ENCODE measurements around the gene RCOR1.
"Not testable (repeated sequence)": the region's sequence is repeated elsewhere in the genome, so short reads cannot be mapped to it uniquely, and the experiment has no call there.

Gene RCOR1

GRCh38 chr14:102758087-102758486, 165.6 kb downstream of the RCOR1 start:
- H3K27me3 ChIP-seq (ENCODE audit: control insufficient read depth in 1 of 2, insufficient read depth in 2 of 2, low read length in 2 of 2), result no peaks in the 10 kb centered on the region
- no peaks in the 10 kb centered on the region for H3K36me3 ChIP-seq (ENCODE audit: control insufficient read depth in 1 of 2, insufficient read depth in 2 of 2, low read length in 2 of 2)
- no peaks in the 10 kb centered on the region for H3K9me3 ChIP-seq (ENCODE audit: control insufficient read depth in 1 of 2, low read length in 2 of 2)
- no peak overlapping the region for H3K27ac ChIP-seq (ENCODE audit: low read depth, low read length)
- H3K4me1 ChIP-seq (ENCODE audit: control insufficient read depth in 1 of 2, insufficient read depth in 2 of 2, low read length in 2 of 2), result peaks cover 4 to 10% of the 10 kb centered on the region in 2 donors
- H3K4me3 ChIP-seq (ENCODE audit: low read depth in 1 of 2, low read length in 2 of 2), result no peak overlapping the region
- no peak overlapping the region for H3K9ac ChIP-seq (ENCODE audit: low read depth in 1 of 2, low read length in 2 of 2)

GRCh38 chr14:102759456-102760187, 167.2 kb downstream of the RCOR1 start:
- Histone ChIP-seq H3K9ac (ENCODE audit: low read depth in 1 of 2, low read length in 2 of 2) (no peak overlapping the region), H3K9me3 (ENCODE audit: control insufficient read depth in 1 of 2, low read length in 2 of 2) (no peaks in the 10 kb centered on the region)

GRCh38 chr14:102760496-102761193, 168.2 kb downstream of the RCOR1 start:
- Histone ChIP-seq H3K4me3 (ENCODE audit: low read depth in 1 of 2, low read length in 2 of 2) (peak overlapping the region in 1 of 2 donors; percentile 53), H3K4me1 (ENCODE audit: control insufficient read depth in 1 of 2, insufficient read depth in 2 of 2, low read length in 2 of 2) (peaks cover 4 to 10% of the 10 kb centered on the region in 2 donors), H3K9ac (ENCODE audit: low read depth in 1 of 2, low read length in 2 of 2) (no peak overlapping the region), H3K27ac (ENCODE audit: low read depth, low read length) (no peak overlapping the region), H3K27me3 (ENCODE audit: control insufficient read depth in 1 of 2, insufficient read depth in 2 of 2, low read length in 2 of 2) (no peaks in the 10 kb centered on the region), H3K9me3 (ENCODE audit: control insufficient read depth in 1 of 2, low read length in 2 of 2) (no peaks in the 10 kb centered on the region), H3K36me3 (ENCODE audit: control insufficient read depth in 1 of 2, insufficient read depth in 2 of 2, low read length in 2 of 2) (no peaks in the 10 kb centered on the region)

More at GRCh38 chr14:102759456-102760187, 167.2 kb downstream of the RCOR1 start:
- Histone ChIP-seq H3K4me3 (ENCODE audit: low read depth in 1 of 2, low read length in 2 of 2) (no peak overlapping the region), H3K27me3 (ENCODE audit: control insufficient read depth in 1 of 2, insufficient read depth in 2 of 2, low read length in 2 of 2) (no peaks in the 10 kb centered on the region), H3K27ac (ENCODE audit: low read depth, low read length) (no peak overlapping the region), H3K4me1 (ENCODE audit: control insufficient read depth in 1 of 2, insufficient read depth in 2 of 2, low read length in 2 of 2) (peaks cover 4 to 10% of the 10 kb centered on the region in 2 donors), H3K36me3 (ENCODE audit: control insufficient read depth in 1 of 2, insufficient read depth in 2 of 2, low read length in 2 of 2) (no peaks in the 10 kb centered on the region)

GRCh38 chr14:102761206-102761605, 168.8 kb downstream of the RCOR1 start:
- no peaks in the 10 kb centered on the region for H3K27me3 ChIP-seq (ENCODE audit: control insufficient read depth in 1 of 2, insufficient read depth in 2 of 2, low read length in 2 of 2)
- H3K9ac ChIP-seq (ENCODE audit: low read depth in 1 of 2, low read length in 2 of 2), result no peak overlapping the region
- H3K27ac ChIP-seq (ENCODE audit: low read depth, low read length), result no peak overlapping the region
- H3K4me3 ChIP-seq (ENCODE audit: low read depth in 1 of 2, low read length in 2 of 2), result peak overlapping the region in 1 of 2 donors; percentile 53
- H3K9me3 ChIP-seq (ENCODE audit: control insufficient read depth in 1 of 2, low read length in 2 of 2), result no peaks in the 10 kb centered on the region
- peaks cover 4 to 10% of the 10 kb centered on the region in 2 donors for H3K4me1 ChIP-seq (ENCODE audit: control insufficient read depth in 1 of 2, insufficient read depth in 2 of 2, low read length in 2 of 2)
- H3K36me3 ChIP-seq (ENCODE audit: control insufficient read depth in 1 of 2, insufficient read depth in 2 of 2, low read length in 2 of 2), result no peaks in the 10 kb centered on the region

GRCh38 chr14:102764220-102764671, 171.8 kb downstream of the RCOR1 start:
- Histone ChIP-seq H3K9ac (ENCODE audit: low read depth in 1 of 2, low read length in 2 of 2) (no peak overlapping the region), H3K4me3 (ENCODE audit: low read depth in 1 of 2, low read length in 2 of 2) (no peak overlapping the region), H3K9me3 (ENCODE audit: control insufficient read depth in 1 of 2, low read length in 2 of 2) (no peaks in the 10 kb centered on the region), H3K4me1 (ENCODE audit: control insufficient read depth in 1 of 2, insufficient read depth in 2 of 2, low read length in 2 of 2) (peaks cover 4 to 10% of the 10 kb centered on the region in 2 donors), H3K27ac (ENCODE audit: low read depth, low read length) (no peak overlapping the region), H3K27me3 (ENCODE audit: control insufficient read depth in 1 of 2, insufficient read depth in 2 of 2, low read length in 2 of 2) (no peaks in the 10 kb centered on the region), H3K36me3 (ENCODE audit: control insufficient read depth in 1 of 2, insufficient read depth in 2 of 2, low read length in 2 of 2) (no peaks in the 10 kb centered on the region)

- H3K9me3 ChIP-seq (ENCODE audit: control insufficient read depth in 1 of 2, low read length in 2 of 2); H3K36me3 ChIP-seq (ENCODE audit: control insufficient read depth in 1 of 2, insufficient read depth in 2 of 2, low read length in 2 of 2); H3K4me3 ChIP-seq (ENCODE audit: low read depth in 1 of 2, low read length in 2 of 2); H3K27me3 ChIP-seq (ENCODE audit: control insufficient read depth in 1 of 2, insufficient read depth in 2 of 2, low read length in 2 of 2); H3K4me1 ChIP-seq (ENCODE audit: control insufficient read depth in 1 of 2, insufficient read depth in 2 of 2, low read length in 2 of 2); H3K9ac ChIP-seq (ENCODE audit: low read depth in 1 of 2, low read length in 2 of 2); H3K27ac ChIP-seq (ENCODE audit: low read depth, low read length): not testable (repeated sequence)
Observed at GRCh38 chr14:102765770-102766169, 173.3 kb downstream of the RCOR1 start.

GRCh38 chr14:102768223-102769048, 176.0 kb downstream of the RCOR1 start:
- H3K27ac ChIP-seq (ENCODE audit: low read depth, low read length), result no peak overlapping the region

GRCh38 chr14:102769049-102769327, 176.5 kb downstream of the RCOR1 start:
- Histone ChIP-seq H3K9me3 (ENCODE audit: control insufficient read depth in 1 of 2, low read length in 2 of 2) (no peaks in the 10 kb centered on the region), H3K36me3 (ENCODE audit: control insufficient read depth in 1 of 2, insufficient read depth in 2 of 2, low read length in 2 of 2) (no peaks in the 10 kb centered on the region), H3K4me1 (ENCODE audit: control insufficient read depth in 1 of 2, insufficient read depth in 2 of 2, low read length in 2 of 2) (no peaks in the 10 kb centered on the region), H3K9ac (ENCODE audit: low read depth in 1 of 2, low read length in 2 of 2) (no peak overlapping the region), H3K4me3 (ENCODE audit: low read depth in 1 of 2, low read length in 2 of 2) (no peak overlapping the region), H3K27ac (ENCODE audit: low read depth, low read length) (no peak overlapping the region), H3K27me3 (ENCODE audit: control insufficient read depth in 1 of 2, insufficient read depth in 2 of 2, low read length in 2 of 2) (no peaks in the 10 kb centered on the region)

More at GRCh38 chr14:102768223-102769048, 176.0 kb downstream of the RCOR1 start:
- H3K9me3 ChIP-seq (ENCODE audit: control insufficient read depth in 1 of 2, low read length in 2 of 2), result no peaks in the 10 kb centered on the region
- H3K4me3 ChIP-seq (ENCODE audit: low read depth in 1 of 2, low read length in 2 of 2), result no peak overlapping the region
- no peak overlapping the region for H3K9ac ChIP-seq (ENCODE audit: low read depth in 1 of 2, low read length in 2 of 2)
- no peaks in the 10 kb centered on the region for H3K36me3 ChIP-seq (ENCODE audit: control insufficient read depth in 1 of 2, insufficient read depth in 2 of 2, low read length in 2 of 2)
- H3K27me3 ChIP-seq (ENCODE audit: control insufficient read depth in 1 of 2, insufficient read depth in 2 of 2, low read length in 2 of 2), result no peaks in the 10 kb centered on the region
- H3K4me1 ChIP-seq (ENCODE audit: control insufficient read depth in 1 of 2, insufficient read depth in 2 of 2, low read length in 2 of 2), result no peaks in the 10 kb centered on the region

GRCh38 chr14:102770147-102771123, 178.0 kb downstream of the RCOR1 start:
- peaks cover 4 to 5% of the 10 kb centered on the region in 2 donors for H3K4me1 ChIP-seq (ENCODE audit: control insufficient read depth in 1 of 2, insufficient read depth in 2 of 2, low read length in 2 of 2)
- H3K9me3 ChIP-seq (ENCODE audit: control insufficient read depth in 1 of 2, low read length in 2 of 2), result no peaks in the 10 kb centered on the region
- no peak overlapping the region for H3K27ac ChIP-seq (ENCODE audit: low read depth, low read length)
- H3K4me3 ChIP-seq (ENCODE audit: low read depth in 1 of 2, low read length in 2 of 2), result no peak overlapping the region
- H3K9ac ChIP-seq (ENCODE audit: low read depth in 1 of 2, low read length in 2 of 2), result no peak overlapping the region
- no peaks in the 10 kb centered on the region for H3K36me3 ChIP-seq (ENCODE audit: control insufficient read depth in 1 of 2, insufficient read depth in 2 of 2, low read length in 2 of 2)
- H3K27me3 ChIP-seq (ENCODE audit: control insufficient read depth in 1 of 2, insufficient read depth in 2 of 2, low read length in 2 of 2), result no peaks in the 10 kb centered on the region
